ENCODE measurements around the gene CTNNBL1. TPM values are rescaled to one million over a fixed set of nuclear protein-coding genes. Genes with fewer than 3 reads are reported as not detected.

CTNNBL1 gene
- total RNA-seq, 1 experiment from 2014 or later: 71.2 TPM

DNA sequence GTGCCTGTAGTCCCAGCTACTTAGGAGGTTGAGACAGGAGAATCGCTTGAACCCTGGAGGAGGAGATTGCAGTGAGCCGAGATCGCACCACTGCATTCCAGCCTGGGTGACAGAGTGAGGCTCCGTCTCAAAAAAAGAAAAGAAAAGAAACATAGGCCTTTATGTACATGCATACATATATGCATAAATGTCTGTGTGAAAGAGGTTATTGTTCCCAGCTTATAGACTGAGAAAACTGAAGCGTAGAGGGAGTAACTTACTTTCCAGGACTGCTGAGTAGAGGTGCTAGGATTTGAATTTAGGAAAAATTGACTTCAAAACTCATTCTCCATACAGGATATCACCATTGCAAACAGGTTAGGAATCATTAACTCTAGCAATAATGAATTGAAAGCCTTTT is 32.0 kb downstream of the CTNNBL1 start:
- POLR2A ChIA-PET: no interaction called here
- H3K9me3 ChIP-seq (ENCODE audit: control insufficient read depth, insufficient read depth, low read depth, low read length): peaks cover 4% of the 10 kb centered on the region; the same call in 1 of the 2 replicates
- no peaks in the 10 kb centered on the region for H3K27me3 ChIP-seq (ENCODE audit: control insufficient read depth, insufficient read depth, low read length)
- in situ Hi-C loops (cut with HindIII; ENCODE audit: low pct_unique_long_range_greater_than_20kb, low sequenced_read_pairs): no loop called here
- DNase-seq (ENCODE audit: low read depth, low spot score) (no peak), ATAC-seq (no peak)
- H3K36me3 ChIP-seq (ENCODE audit: control insufficient read depth, insufficient read depth, low read length): no peaks in the 10 kb centered on the region
- no peak overlapping the region for H3K27ac ChIP-seq (ENCODE audit: low read length)
- TF ChIP-seq, protein P1, sequence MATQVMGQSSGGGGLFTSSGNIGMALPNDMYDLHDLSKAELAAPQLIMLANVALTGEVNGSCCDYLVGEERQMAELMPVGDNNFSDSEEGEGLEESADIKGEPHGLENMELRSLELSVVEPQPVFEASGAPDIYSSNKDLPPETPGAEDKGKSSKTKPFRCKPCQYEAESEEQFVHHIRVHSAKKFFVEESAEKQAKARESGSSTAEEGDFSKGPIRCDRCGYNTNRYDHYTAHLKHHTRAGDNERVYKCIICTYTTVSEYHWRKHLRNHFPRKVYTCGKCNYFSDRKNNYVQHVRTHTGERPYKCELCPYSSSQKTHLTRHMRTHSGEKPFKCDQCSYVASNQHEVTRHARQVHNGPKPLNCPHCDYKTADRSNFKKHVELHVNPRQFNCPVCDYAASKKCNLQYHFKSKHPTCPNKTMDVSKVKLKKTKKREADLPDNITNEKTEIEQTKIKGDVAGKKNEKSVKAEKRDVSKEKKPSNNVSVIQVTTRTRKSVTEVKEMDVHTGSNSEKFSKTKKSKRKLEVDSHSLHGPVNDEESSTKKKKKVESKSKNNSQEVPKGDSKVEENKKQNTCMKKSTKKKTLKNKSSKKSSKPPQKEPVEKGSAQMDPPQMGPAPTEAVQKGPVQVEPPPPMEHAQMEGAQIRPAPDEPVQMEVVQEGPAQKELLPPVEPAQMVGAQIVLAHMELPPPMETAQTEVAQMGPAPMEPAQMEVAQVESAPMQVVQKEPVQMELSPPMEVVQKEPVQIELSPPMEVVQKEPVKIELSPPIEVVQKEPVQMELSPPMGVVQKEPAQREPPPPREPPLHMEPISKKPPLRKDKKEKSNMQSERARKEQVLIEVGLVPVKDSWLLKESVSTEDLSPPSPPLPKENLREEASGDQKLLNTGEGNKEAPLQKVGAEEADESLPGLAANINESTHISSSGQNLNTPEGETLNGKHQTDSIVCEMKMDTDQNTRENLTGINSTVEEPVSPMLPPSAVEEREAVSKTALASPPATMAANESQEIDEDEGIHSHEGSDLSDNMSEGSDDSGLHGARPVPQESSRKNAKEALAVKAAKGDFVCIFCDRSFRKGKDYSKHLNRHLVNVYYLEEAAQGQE (IDR thresholded peaks at IDR 0.05; ENCODE audit: insufficient read depth in 1 of 2, low read depth in 2 of 2, low read length in 1 of 2): no peak
- TF ChIP-seq SIN3A (IDR thresholded peaks at IDR 0.05; ENCODE audit: borderline replicate concordance, insufficient read depth, low read depth, low read length) (no peak), POLR2AphosphoS5 (IDR thresholded peaks at IDR 0.05; ENCODE audit: low read depth, low read length) (no peak), TCF7L2 (IDR thresholded peaks at IDR 0.05; ENCODE audit: low read depth, low read length) (no peak)
- TF ChIP-seq, protein P2, sequence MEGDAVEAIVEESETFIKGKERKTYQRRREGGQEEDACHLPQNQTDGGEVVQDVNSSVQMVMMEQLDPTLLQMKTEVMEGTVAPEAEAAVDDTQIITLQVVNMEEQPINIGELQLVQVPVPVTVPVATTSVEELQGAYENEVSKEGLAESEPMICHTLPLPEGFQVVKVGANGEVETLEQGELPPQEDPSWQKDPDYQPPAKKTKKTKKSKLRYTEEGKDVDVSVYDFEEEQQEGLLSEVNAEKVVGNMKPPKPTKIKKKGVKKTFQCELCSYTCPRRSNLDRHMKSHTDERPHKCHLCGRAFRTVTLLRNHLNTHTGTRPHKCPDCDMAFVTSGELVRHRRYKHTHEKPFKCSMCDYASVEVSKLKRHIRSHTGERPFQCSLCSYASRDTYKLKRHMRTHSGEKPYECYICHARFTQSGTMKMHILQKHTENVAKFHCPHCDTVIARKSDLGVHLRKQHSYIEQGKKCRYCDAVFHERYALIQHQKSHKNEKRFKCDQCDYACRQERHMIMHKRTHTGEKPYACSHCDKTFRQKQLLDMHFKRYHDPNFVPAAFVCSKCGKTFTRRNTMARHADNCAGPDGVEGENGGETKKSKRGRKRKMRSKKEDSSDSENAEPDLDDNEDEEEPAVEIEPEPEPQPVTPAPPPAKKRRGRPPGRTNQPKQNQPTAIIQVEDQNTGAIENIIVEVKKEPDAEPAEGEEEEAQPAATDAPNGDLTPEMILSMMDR (IDR thresholded peaks at IDR 0.05): no peak
- BruUV-seq (replicated peaks): no TSS peak
- no peak overlapping the region for H3K4me3 ChIP-seq (ENCODE audit: low read depth in 2 of 2, low read length in 2 of 2)
- CTCF ChIA-PET: interaction anchor here (0.6 kb wide), 1 partner anchor 534 kb away, joined by 4 read pairs; no protein-coding TSS in a partner anchor
- 0 out of 2 replicates have a peak, but pooled peaks cover 5% of the 10 kb centered on the region for H3K4me1 ChIP-seq (ENCODE audit: control insufficient read depth, insufficient read depth, low read length)
- intact Hi-C loops (cut with micrococcal nuclease; ENCODE audit: unreplicated experiment): no loop called here

DNA sequence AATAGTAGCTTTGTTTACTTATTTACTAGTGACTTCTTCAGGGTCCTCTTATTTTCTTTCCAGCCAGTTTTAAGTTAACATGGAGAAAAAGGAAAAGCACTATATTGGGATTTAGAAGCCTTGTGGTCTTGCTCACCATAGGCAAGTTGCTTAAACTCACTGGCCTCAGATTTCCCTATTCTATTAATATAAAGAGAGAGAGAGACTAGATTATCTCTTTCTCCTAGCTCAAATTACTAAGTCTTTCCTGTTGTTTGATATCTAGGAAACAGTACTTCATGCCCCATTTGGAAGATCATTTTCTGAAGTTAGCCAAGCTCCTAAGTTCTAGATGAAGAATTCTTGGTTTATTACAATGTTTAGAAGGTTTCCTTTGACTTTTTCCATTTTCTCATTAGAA is 32.5 kb downstream of the CTNNBL1 start:
- 0 out of 2 replicates have a peak, but pooled peaks cover 5% of the 10 kb centered on the region for H3K4me1 ChIP-seq (ENCODE audit: control insufficient read depth, insufficient read depth, low read length)
- CTCF ChIA-PET: interaction anchor here (0.6 kb wide), 1 partner anchor 534 kb away, joined by 4 read pairs; no protein-coding TSS in a partner anchor
- no peaks in the 10 kb centered on the region for H3K36me3 ChIP-seq (ENCODE audit: control insufficient read depth, insufficient read depth, low read length)
- no TSS peak for BruUV-seq (replicated peaks)
- no peak for DNase-seq (ENCODE audit: low read depth, low spot score)
- POLR2A ChIA-PET: no interaction called here
- no peak for ATAC-seq
- H3K27me3 ChIP-seq (ENCODE audit: control insufficient read depth, insufficient read depth, low read length): no peaks in the 10 kb centered on the region
- TF ChIP-seq TCF7L2 (IDR thresholded peaks at IDR 0.05; ENCODE audit: low read depth, low read length) (no peak), SIN3A (IDR thresholded peaks at IDR 0.05; ENCODE audit: borderline replicate concordance, insufficient read depth, low read depth, low read length) (no peak), POLR2AphosphoS5 (IDR thresholded peaks at IDR 0.05; ENCODE audit: low read depth, low read length) (no peak)
- TF ChIP-seq, protein P1 (IDR thresholded peaks at IDR 0.05; ENCODE audit: insufficient read depth in 1 of 2, low read depth in 2 of 2, low read length in 1 of 2): no peak
- TF ChIP-seq, protein P2 (IDR thresholded peaks at IDR 0.05): no peak
- intact Hi-C loops (cut with micrococcal nuclease; ENCODE audit: unreplicated experiment): no loop called here
- in situ Hi-C loops (cut with HindIII; ENCODE audit: low pct_unique_long_range_greater_than_20kb, low sequenced_read_pairs): no loop called here
- no peak overlapping the region for H3K4me3 ChIP-seq (ENCODE audit: low read depth in 2 of 2, low read length in 2 of 2)
- H3K9me3 ChIP-seq (ENCODE audit: control insufficient read depth, insufficient read depth, low read depth, low read length): peaks cover 1% of the 10 kb centered on the region; the same call in 1 of the 2 replicates
- H3K27ac ChIP-seq (ENCODE audit: low read length): no peak overlapping the region

Measured in Panc1 (cell line).